IMR-90 (cell line): Measurements from ENCODE around the gene NCOA3. TPM values are rescaled to one million over a fixed set of nuclear protein-coding genes. Genes with fewer than 3 reads are reported as not detected.
"Not testable (repeated sequence)": the region's sequence is repeated elsewhere in the genome, so short reads cannot be mapped to it uniquely, and the experiment has no call there.

Source experiments
- ATAC-seq: fragments of 200-7000 bp; cut with Tn5 transposase; 2 replicates; pipeline ENCODE4 v1.9.1; 2020; ENCODE audit warnings: low read depth, mild to moderate bottlenecking, moderate library complexity
- BruUV-seq: library from RNA; stranded (reverse); fragments of 400-500 nt; replicated peaks from 2 replicates; lab custom pipeline; 2021; lab: Mats Ljungman, UMichigan
- CTCF ChIA-PET: fragments of 300-600 bp; formaldehyde crosslinking; extraction: SDS; loops from one replicate; lab custom pipeline; 2021; ENCODE audit warnings: antibody characterized with exemption; lab: Yijun Ruan, JAX
- POLR2A ChIA-PET: fragments of 300-600 bp; sonication (Branson Sonifier 250); formaldehyde crosslinking; loops from one replicate; lab custom pipeline; 2022; ENCODE audit warnings: antibody characterized with exemption; ENCODE audit not compliant: unreplicated experiment; lab: Charles Lee
- DNase-seq: peaks from one replicate; pipeline ENCODE4 v3.0.0; 2013
- H2AFZ ChIP-seq: replicated peaks from 2 replicates; pipeline ENCODE3; 2013; ENCODE audit warnings: low read length, mild to moderate bottlenecking; ENCODE audit not compliant: poor library complexity
- H2AK5ac ChIP-seq: 2 replicates; pipeline ENCODE4 v1.6.1; 2013; ENCODE audit warnings: low read depth, low read length, inconsistent platforms
- H2AK9ac ChIP-seq: replicated peaks from 2 replicates; pipeline ENCODE3; 2013; ENCODE audit warnings: mild to moderate bottlenecking, low read depth, low read length, moderate library complexity; ENCODE audit not compliant: poor library complexity
- H2BK120ac ChIP-seq: 2 replicates; pipeline ENCODE4 v1.6.1; 2013; ENCODE audit warnings: low read depth, low read length, inconsistent platforms
- H2BK15ac ChIP-seq: 3 replicates; pipeline ENCODE4 v1.6.1; 2013; ENCODE audit warnings: low read depth, low read length, inconsistent platforms
- H2BK20ac ChIP-seq: 2 replicates; pipeline ENCODE4 v1.6.1; 2013; ENCODE audit warnings: low read depth, mild to moderate bottlenecking, inconsistent platforms, low read length, moderate library complexity
- H2BK5ac ChIP-seq: 2 replicates; pipeline ENCODE4 v1.6.1; 2013; ENCODE audit warnings: mild to moderate bottlenecking, low read depth, low read length, inconsistent platforms; ENCODE audit not compliant: poor library complexity, severe bottlenecking
- H3K14ac ChIP-seq: replicated peaks from 2 replicates; pipeline ENCODE4 v1.6.1; 2013; ENCODE audit warnings: low read depth, low read length, inconsistent platforms
- H3K18ac ChIP-seq: 2 replicates; pipeline ENCODE4 v1.6.1; 2013; ENCODE audit warnings: low read depth, low read length, control low read depth
- H3K23ac ChIP-seq: 2 replicates; pipeline ENCODE4 v1.6.1; 2013; ENCODE audit warnings: low read depth, low read length, inconsistent platforms
- H3K27ac ChIP-seq: 2 replicates; pipeline ENCODE4 v1.5.1; 2013; ENCODE audit warnings: mild to moderate bottlenecking, control low read depth, low read length; ENCODE audit not compliant: insufficient read depth
- H3K27me3 ChIP-seq: 2 replicates; pipeline ENCODE4 v1.6.1; 2013; ENCODE audit warnings: low read length; ENCODE audit not compliant: control insufficient read depth, insufficient read depth
- H3K36me3 ChIP-seq: 2 replicates; pipeline ENCODE4 v1.6.1; 2013; ENCODE audit warnings: low read length, mixed read lengths; ENCODE audit not compliant: control insufficient read depth, insufficient read depth
- H3K4ac ChIP-seq: 2 replicates; pipeline ENCODE4 v1.6.1; 2013; ENCODE audit warnings: low read depth, low read length, inconsistent platforms
- H3K4me1 ChIP-seq: 2 replicates; pipeline ENCODE4 v1.6.1; 2013; ENCODE audit warnings: low read length, mixed read lengths; ENCODE audit not compliant: control insufficient read depth, insufficient read depth
- H3K4me2 ChIP-seq: 2 replicates; pipeline ENCODE4 v1.6.1; 2013; ENCODE audit warnings: low read depth, mild to moderate bottlenecking, control low read depth, low read length, moderate library complexity
- H3K4me3 ChIP-seq: 2 replicates; pipeline ENCODE4 v1.5.1; 2013; ENCODE audit warnings: low read depth, mild to moderate bottlenecking, control low read depth, low read length, moderate library complexity; ENCODE audit not compliant: insufficient read depth
- H3K56ac ChIP-seq: 2 replicates; pipeline ENCODE4 v1.6.1; 2013; ENCODE audit warnings: low read length, inconsistent platforms; ENCODE audit not compliant: insufficient read depth; ENCODE audit errors: extremely low read depth
- H3K79me1 ChIP-seq, 2 experiments: 2 replicates each; pipeline ENCODE4 v1.6.1; 2013; ENCODE audit warnings: low read length in 2 of 2, inconsistent platforms in 1 of 2, low read depth in 1 of 2
- H3K9ac ChIP-seq: 2 replicates; pipeline ENCODE4 v1.6.1; 2013; ENCODE audit warnings: low read depth, low read length, control low read depth
- H3K9me1 ChIP-seq: 2 replicates; pipeline ENCODE4 v1.6.1; 2013; ENCODE audit warnings: low read length, inconsistent platforms; ENCODE audit not compliant: insufficient read depth
- H3K9me3 ChIP-seq: 2 replicates; pipeline ENCODE4 v1.6.1; 2013; ENCODE audit warnings: low read length; ENCODE audit not compliant: control insufficient read depth, insufficient read depth
- H4K20me1 ChIP-seq: 2 replicates; pipeline ENCODE4 v1.6.1; 2013; ENCODE audit warnings: low read length, inconsistent platforms; ENCODE audit not compliant: insufficient read depth
- H4K5ac ChIP-seq: 2 replicates; pipeline ENCODE4 v1.6.1; 2013; ENCODE audit warnings: mild to moderate bottlenecking, low read depth, low read length, control low read depth
- H4K8ac ChIP-seq, 2 experiments: 2 replicates each; pipeline ENCODE4 v1.6.1; 2013; ENCODE audit warnings: low read depth in 2 of 2, low read length in 2 of 2, control low read depth in 1 of 2, inconsistent platforms in 1 of 2
- H4K91ac ChIP-seq: 2 replicates; pipeline ENCODE4 v1.6.1; 2013; ENCODE audit warnings: low read depth, low read length, inconsistent platforms; ENCODE audit not compliant: insufficient read depth
- ELK1 ChIP-seq: fragments of 150-350 bp; IDR thresholded peaks from 2 replicates; pipeline ENCODE4 v1.6.1; 2016; ENCODE audit warnings: low read depth, mild to moderate bottlenecking, low read length, moderate library complexity, borderline replicate concordance
- WGBS, 2 experiments: methylation state at CpG; one replicate each; pipeline versions ENCODE4 v1.1.5 to v1.1.7; 2013; ENCODE audit warnings: missing lambda C conversion rate in 2 of 2; ENCODE audit not compliant: insufficient read length in 1 of 2; ENCODE audit errors: extremely low coverage in 2 of 2; 5-methylcytosine and 5-hydroxymethylcytosine counted together
- dilution Hi-C: fragments of 300-500 bp; cut with HindIII; formaldehyde crosslinking; loops from one replicate; pipeline ENCODE4 v1.14.3; 2018; ENCODE audit warnings: low sequenced_read_pairs; ENCODE audit not compliant: unreplicated experiment
- in situ Hi-C: fragments of 300-500 bp; cut with MboI; formaldehyde crosslinking; loops from 3 replicates; pipeline ENCODE4 v1.14.3; 2019; ENCODE audit warnings: low sequenced_read_pairs, inconsistent platforms, mixed read lengths
- intact Hi-C: fragments of 100-400 bp; cut with micrococcal nuclease; formaldehyde crosslinking; loops from 2 replicates; pipeline ENCODE4 v1.10.0; 2022
- polyA plus RNA-seq, 3 experiments: library from polyadenylated mRNA; depleted of rRNA; stranded (reverse); fragments of >200 nt; gene quantifications; 2 replicates each; pipeline ENCODE4 v1.2.3, GENCODE V29; 2012; ENCODE audit warnings: low replicate concordance in 1 of 3
- total RNA-seq: library from RNA; depleted of rRNA; stranded (reverse); fragments of >200 nt; gene quantifications from 2 replicates; pipeline ENCODE4 v1.2.3, GENCODE V29; 2012

The NCOA3 gene
- total and polyA plus RNA-seq, 2 of the 4 experiments (the other 2 are of a cell fraction) = 8.8 to 29.0 TPM

DNA sequence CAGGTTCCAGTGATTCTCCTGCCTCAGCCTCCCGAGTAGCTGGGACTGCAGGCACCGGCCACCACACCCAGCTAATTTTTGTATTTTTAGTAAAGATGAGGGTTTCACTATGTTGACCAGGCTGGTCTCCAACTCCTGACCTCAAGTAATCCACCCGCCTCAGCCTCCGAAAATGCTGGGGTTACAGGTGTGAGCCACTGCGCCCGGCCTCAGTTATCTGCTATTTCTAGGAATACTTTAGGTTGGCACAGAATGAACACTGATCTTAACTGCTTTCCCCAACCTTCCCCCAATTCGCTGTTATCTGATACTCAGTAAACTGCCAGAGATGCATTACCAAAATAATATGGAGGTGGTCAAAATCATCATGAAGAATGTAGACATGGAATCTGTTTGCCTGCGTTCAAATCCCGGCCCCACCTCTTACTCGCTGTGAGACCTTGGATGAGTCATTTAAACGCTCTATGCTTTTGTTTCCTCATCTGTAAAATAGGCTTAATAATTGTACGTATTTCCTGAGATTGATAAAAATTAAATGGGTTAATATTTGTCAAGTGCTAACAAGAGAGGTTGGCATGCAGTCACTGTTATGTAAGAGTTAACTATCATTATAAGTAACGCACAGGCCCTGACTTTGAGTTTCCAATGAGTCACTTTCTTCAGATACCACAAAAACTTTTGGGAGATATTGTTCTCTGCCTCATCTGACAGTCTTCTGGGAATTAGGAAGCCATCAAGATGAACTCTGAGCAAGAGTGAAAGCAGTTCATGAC lies 44.5 kb upstream of the NCOA3 start (continued):
- TF ChIP-seq ELK1 = no peak

GRCh38 chr20:47458280-47459050 lies 43.2 kb upstream of the NCOA3 start:
- H4K20me1 ChIP-seq, H3K4ac ChIP-seq, H3K14ac ChIP-seq, H3K4me3 ChIP-seq, H3K9ac ChIP-seq, H3K36me3 ChIP-seq, H2BK5ac ChIP-seq, H3K4me2 ChIP-seq, H3K56ac ChIP-seq, H3K4me1 ChIP-seq, BruUV-seq, H2BK15ac ChIP-seq, H3K27ac ChIP-seq, H3K18ac ChIP-seq, H2BK120ac ChIP-seq, H3K23ac ChIP-seq, POLR2A ChIA-PET, H2AFZ ChIP-seq, DNase-seq, intact Hi-C loops, ATAC-seq, H4K8ac ChIP-seq, H2AK5ac ChIP-seq, H3K27me3 ChIP-seq, H2AK9ac ChIP-seq, dilution Hi-C loops, H4K91ac ChIP-seq, H3K79me1 ChIP-seq, H2BK20ac ChIP-seq, H4K5ac ChIP-seq, H3K9me1 ChIP-seq, in situ Hi-C loops, H3K9me3 ChIP-seq: not testable (repeated sequence)
- CTCF ChIA-PET = interaction anchor here (0.5 to 1.0 kb wide), 3 partner anchors 116 to 368 kb away, joined by 3 to 7 read pairs (median 3); no protein-coding TSS in a partner anchor
- WGBS, 2 experiments = no CpG with 5 or more reads among the region's 8 CpGs
